ENCODE measurements around the gene SP5.

GRCh38 chr2:170764880-170765261, 49.7 kb downstream of the SP5 start:
- TF ChIP-seq POLR2A (IDR thresholded peaks at IDR 0.05; ENCODE audit: low read depth, low read length) (no peak), USF2 (IDR thresholded peaks at IDR 0.05; ENCODE audit: low read depth, low read length) (no peak), CTCF (conservative IDR thresholded peaks at IDR 0.05; ENCODE audit: low read depth, low read length) (no peak)
